HG02623 (cell line): ENCODE results near the gene TMEM243.

Experiments used
- ATAC-seq: cut with Tn5 transposase; IDR thresholded peaks from one replicate; pipeline ENCODE4 v1.9.1; 2021; ENCODE audit warnings: moderate library complexity; ENCODE audit not compliant: unreplicated experiment

Gene TMEM243

DNA sequence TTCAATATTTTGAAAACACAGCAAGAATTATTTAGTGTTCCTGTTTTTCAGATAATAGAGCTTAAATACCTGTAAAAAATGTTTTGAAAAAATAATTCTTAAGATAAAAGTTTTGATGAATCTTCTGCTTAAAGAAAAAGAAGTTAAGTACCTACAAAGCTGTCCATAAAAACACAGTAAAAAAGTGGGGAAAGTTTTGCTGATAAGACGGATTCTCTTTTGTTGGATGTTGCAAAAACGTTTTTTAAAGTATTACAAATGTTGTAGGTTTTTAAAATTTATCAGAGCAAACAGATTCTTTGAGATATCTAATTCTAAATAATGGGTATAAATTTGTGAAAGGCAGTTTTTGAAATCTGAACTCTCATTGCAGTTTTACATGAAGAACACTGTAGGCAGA lies 55.1 kb downstream of the TMEM243 start:
- no peak for ATAC-seq

DNA sequence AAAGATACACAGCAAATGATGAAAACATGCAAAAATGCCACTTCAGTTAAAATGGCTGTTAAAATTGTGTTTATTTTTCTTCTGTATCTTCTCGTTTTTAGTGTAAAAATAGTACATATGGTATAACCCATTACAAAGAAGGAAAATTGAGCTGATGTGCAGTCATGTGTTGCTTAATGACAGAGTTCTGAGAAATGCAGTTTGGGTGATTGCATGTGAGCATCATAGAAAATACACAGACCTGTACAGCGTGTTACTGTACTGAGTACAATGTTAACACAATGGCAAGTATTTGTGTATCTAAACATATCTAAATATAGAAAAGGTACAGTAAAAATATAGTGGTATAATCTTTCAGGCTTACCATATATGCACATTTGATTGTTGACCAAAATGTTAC lies 60.0 kb downstream of the TMEM243 start:
- no peak for ATAC-seq

DNA sequence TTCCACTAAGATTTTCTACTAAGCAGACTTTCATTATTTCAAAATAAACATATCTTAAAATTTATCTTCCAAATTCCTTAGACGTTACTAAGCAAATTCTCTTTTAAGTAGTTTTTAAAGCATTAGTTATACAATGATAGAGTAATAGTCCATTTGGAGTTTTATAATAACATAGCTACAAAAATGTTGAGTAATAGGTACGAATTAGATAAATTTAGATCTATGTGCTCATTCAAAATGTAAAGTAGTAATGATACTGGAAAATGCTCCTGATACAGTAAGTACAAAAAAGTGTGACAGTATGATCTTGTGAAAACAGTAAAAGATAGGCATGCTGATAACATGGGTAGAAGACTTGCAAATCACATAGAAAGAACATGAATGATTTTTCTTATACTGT lies 62.8 kb downstream of the TMEM243 start:
- ATAC-seq: no peak

DNA sequence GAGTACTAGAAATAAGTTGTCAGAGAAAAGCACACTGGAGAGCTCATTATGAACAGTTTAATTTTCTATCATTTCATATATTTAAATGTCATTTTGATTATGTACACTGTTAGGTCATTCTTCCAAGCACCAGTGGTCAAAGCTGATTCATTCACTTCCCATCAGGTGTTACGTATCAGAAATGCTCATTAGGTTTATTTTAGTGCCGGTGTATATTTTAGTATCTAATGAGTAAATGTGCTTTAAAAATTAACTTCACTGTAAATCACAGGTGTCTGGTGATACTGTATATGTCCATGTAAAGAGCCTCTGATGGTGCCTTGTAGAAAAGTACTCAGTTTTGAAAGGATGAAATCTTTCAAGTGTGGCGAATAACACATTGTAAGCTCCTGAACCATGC lies 63.7 kb downstream of the TMEM243 start:
- ATAC-seq: no peak

DNA sequence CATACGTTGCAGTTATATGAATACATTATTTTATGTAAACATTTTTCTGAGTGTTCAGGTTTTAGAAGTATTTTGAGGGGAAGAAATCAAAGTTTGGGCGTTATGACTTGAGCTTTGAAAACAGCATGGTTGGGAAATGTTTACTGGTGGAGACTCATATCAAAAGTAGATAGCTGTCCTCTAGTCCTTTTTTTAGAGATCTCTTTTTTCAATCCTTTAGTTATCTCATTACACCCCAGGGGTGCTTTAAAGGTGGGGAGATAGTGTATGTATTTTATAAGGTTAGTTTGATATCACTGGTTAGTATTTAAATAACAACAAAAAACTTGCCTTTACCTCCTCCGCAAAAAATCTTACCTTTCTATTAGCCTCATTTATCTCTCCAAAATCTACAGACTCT lies 65.0 kb downstream of the TMEM243 start:
- no peak for ATAC-seq

DNA sequence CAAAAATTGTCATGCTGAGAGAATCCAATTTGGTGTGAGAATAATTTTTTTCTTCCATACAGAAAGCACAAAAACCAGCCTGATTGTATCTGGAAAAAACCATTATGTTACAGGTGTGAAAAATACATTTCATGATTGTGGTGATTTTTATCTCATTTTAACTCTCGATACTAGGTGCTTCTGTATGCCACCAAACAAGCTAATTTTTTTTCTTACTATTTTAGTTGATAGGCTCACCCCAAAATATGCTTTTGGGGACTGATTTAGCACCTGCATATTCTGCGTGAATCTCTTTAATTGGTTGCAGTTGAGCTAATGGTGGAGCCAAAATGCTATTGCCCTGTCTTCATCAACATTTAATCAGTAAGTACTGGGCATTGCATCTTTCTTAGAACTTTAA lies 65.4 kb downstream of the TMEM243 start:
- ATAC-seq: no peak

DNA sequence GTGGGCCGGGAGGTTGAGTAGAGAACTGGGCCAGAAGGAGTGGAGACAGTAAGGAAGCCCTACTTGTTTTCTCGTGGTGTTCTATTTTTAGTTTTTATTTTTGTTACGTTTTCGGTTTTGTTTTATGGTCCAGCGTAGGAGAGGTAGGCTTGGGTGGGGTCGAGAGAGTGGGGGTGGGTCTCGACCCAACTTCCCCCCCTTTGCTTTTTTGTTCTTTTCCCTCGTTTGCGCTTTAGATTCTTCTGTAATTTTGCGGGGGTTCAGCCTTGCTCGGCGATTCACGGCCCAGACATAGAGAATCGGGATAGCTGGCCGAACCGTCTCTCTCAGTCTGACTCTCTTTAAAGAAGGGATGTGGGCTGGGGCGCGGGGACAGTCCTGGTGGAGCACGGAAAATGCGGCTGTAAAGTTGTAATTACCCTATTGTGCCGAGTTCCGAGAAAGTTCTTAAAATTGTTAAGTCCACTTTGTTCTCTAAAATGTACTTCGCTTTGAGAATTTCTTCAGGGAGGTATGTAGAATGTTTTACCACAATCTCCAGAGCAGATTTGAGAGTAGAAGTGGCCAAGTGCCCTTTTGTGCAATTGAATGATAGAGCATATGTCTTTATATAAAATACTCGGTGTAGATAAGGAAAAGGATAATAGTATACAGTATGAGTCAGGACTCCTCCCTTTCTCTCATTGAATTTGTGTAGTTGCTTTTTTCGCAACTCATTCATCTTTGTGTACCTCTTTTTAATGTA lies 66.5 kb downstream of the TMEM243 start:
- ATAC-seq: peak; percentile 9

DNA sequence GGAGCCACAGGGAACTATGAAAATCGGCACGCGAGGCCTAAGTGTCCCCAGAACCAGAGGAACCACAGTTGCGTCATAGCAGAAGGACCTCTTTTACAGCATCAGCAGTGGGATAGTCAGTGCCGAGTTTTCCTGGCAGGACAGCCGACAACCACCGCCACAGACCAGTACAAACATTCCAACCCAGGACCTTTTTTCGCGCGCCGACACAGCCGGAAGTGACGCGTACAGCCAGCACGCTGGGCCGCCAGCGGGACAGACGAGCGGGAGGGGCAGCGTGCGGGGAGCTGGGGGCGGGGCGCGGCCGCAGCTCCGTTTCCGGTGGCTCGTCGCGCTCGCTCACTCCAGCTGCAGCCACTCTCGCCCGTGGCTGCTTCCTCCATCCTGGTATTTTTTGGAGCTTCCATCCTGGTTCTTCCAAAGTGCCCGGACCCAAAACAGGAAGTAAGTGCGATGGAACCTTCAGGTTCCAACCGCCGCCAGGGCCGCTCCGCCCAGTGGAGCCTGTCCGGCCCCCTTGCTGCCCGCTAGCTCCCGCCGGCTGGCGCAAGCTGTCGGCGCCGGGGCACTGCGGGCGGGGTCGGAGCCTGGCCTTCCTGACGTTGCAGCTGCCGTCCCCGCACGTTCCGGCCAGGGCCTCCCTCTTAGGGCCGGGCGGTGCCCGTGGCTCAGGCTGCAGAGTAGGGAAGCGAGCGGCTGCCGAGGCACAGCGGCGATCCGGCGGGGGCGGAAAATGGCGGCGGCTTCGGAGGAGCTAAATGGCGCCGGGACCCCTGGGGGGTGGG lies 67.2 kb downstream of the TMEM243 start, which contains the start of gene DMTF1:
TSS of gene DMTF1 (plus strand) at position 342 of the 785 bp plus-strand sequence. CDS start 12,489 bp downstream, outside the sequence.
- ATAC-seq: peak; percentile 81

DNA sequence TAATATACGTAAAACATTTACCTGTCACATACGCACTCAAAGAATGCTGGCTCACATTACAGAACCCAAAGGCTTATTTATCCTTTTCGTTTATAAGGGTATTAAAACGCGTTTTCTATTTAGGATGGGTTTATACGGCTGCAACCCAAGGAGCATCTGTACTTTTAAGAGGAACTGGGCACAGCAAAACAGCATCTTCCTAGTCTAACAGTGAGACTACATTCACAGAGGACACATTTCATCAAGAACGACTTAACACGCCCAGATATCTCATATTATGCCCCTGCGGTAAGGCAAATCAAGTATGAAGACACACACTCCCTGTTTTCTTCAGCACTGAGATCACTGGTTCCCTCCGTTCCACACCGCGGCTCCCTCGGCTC lies 67.8 kb downstream of the TMEM243 start:
- peak; percentile 24 for ATAC-seq

DNA sequence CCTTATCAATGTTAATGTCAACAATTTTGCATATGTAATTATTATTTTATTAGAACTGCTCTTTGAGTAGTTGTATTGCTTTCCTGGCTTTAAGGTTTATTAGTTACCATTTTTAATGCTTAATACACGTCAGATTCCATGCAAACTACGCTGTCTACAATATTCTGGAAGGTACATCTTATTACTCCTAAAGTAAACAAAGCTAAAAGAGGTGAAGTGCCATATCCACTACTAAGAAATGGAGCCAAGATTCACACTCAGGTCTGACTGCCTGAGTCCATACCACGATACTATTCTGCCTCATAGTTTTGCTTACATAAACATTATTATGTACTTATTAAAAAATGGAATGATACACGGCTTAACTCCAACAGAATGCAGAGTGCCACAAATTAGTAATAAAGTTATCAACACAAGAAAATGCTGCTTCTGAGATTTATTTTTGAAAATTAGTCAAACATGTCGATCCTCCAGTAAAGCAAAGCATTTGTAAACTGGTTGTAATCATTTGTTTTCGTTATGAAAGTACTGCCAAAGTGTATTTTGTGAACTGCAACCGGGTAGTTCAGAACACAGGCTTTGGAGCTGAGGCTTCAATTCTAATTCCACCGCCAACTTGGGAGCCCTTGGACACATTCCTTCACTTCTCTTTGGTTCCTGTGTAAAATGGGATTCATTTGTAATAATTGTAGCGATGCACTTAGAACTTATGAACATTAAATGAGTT lies 68.4 kb downstream of the TMEM243 start:
- ATAC-seq: no peak

DNA sequence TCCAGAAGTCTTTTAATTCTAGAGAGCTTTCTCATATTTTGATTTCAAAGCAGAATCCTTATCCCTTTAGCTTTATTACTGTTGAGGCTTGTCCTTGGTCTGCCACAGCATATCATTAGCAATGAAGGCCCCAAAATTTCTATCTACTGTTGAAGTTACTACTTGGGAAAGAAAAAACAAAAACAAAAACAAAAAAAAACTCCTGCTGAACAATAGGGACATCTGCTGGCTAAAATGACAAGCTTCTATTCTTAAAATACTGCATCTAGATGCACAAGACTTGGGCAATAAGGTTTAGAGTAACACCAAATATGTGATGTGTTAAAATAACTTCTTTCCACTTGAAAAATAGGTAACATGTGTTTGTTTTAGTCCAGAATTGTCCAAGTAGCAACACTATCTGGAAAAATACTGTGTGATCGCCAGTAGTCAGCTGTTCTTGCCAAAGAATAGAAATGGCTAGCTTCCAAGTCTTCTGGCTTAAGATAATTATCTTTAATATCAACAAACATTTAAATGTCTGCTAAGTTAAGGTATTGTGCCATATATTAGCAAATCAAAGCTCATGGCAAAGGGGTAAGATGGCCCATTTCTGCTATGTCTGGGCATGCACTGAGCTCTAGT lies 71.1 kb downstream of the TMEM243 start:
- no peak for ATAC-seq

DNA sequence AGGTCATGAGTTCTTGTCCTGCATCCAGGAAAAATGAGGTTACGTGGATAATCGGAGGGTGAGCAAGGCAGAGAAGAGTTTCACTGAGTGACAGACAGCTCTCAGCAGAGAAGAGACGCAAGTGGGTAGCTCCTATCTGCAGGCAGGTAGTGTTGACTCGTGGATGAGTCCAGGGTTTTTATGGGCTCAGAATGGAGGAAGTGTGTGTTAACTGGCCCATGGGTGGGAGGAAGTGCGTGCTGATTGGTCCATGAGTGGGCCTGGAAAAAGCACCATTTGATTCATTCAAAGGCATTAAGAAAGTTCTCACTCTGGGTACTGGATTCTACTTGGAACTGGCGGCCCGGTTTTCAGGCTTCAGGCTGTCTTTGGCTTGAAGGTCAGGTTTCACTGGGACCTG lies 72.0 kb downstream of the TMEM243 start:
- no peak for ATAC-seq

DNA sequence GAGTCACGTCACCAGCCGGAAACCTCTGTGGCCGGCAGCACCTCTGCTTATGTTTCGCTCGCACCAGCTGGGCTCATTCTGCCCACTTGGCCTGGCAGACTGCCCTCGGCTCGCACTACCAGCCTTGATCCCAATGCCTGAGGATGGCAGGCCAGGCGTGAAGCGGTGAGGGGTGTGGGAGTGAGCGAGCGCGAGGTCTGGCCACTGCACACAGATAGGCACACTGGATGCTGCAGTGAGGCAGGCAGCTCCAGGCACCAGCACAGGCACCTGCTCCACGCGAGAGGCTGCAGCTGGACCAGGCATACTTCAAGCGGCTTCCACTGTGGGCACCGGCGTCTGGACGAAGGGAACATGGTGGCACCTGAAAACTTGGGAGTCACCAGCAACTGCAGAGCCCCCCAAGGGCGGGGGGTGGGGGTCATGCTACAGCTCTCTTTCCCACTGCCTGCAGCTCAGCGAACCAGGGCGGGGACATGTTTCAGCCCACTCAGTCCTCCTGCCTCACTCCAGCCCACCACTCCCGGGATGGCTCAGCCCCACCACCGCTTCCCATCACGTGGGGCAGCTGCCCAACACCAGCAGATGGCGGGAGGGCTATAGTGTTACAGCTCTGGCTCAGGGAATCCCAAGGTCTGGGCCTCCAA lies 72.7 kb downstream of the TMEM243 start:
- ATAC-seq: no peak
